ENCODE data around the gene HS3ST3A1.
"Not testable (repeated sequence)": the region's sequence is repeated elsewhere in the genome, so short reads cannot be mapped to it uniquely, and the experiment has no call there.

The HS3ST3A1 gene

DNA sequence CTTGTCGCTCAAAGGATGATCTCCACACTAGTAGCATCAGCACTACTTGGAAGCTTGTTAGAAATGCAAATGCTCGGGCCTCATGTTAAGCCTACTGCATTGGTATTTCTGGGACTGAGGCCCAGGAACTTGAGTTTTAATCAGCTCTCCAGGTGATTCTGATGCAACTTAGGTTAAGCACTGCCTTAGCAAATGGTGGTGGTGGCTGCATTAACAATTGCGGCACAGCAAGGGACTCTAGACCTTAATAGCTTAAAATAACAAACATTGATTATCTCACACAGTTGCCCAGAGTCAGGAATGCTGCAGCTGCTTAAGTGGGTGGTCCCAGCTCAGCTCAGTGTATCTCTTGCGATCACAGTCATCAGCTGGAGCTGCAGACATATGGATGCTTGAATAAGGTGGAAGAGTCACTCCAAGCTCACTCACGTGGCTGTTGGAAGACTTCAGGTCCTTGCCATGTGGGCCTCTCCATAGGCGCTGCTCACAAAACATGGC, 25.8 kb downstream of the HS3ST3A1 start:
- peak; percentile 22 for DNase-seq (ENCODE audit: low spot score)

DNA sequence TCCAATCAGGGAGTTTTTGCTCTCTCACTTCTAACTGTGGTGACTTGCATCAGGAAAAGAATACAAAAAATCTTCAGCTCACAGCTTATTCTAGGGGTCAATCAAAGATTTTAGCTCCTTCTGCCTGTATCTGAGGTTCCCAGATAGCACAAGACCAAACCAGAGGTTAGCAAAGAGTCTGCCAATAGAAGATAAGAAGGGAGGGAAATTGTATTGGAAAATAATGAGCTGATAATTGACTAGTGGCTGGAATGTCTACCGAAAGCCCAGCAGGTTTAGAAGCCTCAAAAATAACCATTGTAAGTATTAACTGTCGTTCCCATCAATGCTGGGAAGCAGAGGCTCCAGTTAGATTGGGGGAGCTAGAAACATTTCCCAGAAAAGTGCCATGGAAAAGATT, 26.3 kb downstream of the HS3ST3A1 start:
- no peak for DNase-seq (ENCODE audit: low spot score)

DNA sequence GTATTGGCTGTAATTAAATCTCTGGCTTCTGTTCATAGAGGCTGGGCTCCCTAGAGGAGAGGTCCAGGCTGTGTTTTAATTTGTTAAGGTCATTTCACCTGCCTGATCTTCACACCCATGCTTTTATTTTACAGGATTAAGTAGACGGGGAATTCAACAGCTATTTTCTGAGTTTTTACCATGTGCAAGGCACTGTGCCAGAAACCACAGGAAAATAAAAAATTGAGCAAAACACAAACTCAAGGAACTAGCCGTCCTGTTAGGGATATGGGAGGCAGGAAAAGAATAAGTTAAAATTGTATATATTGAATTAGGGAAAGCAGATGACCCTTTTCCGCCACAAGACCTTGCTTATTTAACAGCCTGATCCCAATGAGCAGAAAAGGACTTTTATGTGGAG, 29.1 kb downstream of the HS3ST3A1 start:
- DNase-seq (ENCODE audit: low spot score): no peak

DNA sequence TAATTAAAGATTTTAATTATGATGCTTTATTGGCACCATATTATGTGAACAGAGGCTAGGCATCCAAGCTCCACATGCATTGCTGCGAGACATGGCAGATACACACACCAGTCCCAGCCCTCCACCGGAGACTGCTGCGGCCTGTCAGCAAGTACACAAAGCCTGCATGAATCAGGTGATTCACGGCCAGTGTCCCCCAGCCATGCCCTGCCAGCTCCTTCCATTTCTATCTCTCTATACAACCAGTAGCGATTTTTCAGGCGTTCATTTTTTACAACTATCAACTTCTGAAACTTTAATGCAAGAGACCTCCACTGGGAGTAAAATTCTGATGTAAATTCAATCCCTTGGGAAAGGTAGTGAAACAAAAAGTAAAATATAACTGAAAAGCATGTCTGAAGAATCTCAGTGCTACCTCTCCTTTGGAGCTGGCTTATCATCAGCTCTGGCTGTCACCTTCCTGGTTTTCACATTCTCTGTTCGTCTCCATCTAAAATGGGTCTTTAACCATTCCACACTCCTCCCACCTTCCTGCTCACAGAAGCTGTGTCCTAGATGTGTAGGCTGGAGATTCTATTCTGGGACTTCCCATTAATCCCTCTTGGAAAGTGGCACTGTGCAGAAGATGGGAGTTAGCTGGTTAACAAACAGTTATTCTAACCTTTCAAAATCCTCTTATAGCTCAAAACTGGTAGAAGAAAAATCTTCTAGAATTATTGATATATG, 32.2 kb downstream of the HS3ST3A1 start:
- no peak for DNase-seq (ENCODE audit: low spot score)

DNA sequence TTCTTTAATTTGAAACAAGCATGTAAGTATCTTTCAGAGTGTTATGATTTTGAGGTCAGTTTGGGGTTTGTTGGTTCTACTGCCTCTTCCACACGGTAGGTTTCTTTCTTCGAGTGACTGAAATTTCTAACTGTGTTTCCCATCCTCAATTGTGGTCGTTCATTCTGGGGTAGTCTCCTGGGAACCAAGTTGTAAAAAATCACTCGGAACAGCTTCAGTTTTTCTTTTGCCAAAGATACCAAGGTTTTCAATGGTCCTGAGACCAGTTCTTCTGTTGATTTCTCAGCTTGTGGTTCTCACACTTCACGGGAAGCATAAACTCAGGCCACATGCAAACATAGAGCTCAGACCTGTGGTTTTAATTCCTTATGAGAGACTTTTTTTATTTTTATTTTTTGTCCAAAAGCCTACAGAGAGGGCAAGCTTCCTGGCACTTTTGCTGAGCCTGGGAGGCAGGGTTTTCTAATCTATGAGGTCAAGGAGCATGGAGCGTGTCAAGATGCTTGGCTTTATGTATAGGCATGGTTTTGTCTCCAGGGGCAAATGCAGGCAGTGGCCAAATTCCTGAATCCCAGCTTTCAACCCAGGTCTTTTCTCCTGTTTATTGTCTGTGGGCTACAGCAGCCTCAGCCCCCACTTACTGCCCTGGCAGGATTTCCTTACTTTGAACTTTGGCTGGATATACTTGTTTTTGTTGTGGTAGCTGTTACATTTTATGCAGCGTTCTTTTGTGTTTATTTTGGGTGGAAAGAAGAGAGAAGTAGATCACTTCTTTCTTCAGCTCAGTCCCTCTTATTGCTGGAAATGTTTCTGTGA, 32.9 kb downstream of the HS3ST3A1 start:
- DNase-seq (ENCODE audit: low spot score): no peak

DNA sequence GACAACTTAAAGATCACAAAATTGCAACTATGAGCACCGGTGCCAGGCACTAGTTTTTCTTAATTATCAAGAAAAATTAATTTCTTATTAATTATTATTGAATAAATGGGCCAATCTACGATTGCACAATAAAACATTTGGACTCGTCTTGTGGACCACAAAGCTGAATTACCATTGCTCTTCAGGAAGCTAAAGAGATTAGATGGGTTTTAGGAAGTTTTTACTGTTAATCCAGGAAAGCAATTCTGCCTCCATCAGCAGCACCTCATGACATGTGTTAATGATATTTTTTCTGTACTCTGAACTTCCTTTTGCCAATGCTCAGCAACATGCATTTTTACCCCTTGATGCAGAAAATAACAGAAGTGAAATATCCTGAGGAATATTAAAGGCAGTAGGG, 37.9 kb downstream of the HS3ST3A1 start:
- DNase-seq (ENCODE audit: low spot score): no peak

DNA sequence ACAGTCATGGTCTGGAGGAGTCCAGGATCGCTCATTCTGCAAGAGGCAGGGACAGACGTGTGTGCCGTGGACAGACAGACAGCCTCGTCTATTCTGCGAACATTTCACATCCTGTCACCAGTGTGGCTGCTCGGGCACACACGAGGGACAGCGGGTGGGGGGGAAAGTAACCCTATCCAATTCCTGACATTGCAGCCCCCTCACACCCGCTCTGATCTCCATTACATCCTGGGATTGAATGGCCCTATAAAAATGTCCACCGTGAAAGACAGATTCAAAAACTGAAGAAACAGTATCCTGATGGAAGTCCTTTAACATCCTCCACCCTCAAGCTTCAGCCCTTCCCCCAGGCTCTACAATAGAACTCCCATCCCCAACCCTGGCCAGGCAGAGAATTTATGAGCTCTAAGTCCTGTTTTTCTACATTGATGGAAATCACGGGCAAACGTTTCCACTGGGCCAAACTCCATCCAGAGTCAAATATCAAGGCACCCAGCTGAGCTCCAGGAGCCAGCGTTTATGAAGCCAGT, 39.4 kb downstream of the HS3ST3A1 start:
- DNase-seq (ENCODE audit: low spot score): no peak

DNA sequence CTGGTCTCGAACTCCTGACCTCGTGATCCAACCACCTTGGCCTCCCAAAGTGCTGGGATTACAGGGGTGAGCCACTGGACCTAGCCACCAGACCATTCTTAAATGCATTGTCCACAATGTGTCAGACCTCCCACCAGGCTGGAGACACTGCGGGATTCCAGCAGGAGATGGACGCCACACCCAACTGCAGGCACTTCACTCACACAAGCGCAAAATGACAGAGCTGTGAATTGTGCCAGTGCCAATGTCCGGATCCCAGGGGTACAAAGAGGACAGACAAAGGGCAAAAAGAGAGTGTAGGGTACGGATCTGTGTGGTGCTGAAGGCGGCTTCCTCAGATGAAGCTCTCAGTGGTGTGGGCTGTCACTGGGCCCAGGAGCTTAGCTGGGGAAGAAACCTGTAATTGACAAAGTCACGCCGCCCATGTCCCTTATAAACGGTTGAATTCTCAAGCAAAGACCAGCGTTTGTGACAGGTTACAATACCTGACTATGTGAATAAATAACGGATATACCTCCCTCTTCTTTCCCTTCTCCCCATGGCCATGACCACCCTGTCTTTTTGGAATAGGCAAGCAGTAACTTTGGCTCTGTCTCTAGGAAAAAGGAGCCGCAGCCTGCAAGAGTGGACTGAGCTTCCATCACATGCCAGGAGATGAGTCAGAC, 40.0 kb downstream of the HS3ST3A1 start:
- DNase-seq (ENCODE audit: low spot score): peak; percentile 17

DNA sequence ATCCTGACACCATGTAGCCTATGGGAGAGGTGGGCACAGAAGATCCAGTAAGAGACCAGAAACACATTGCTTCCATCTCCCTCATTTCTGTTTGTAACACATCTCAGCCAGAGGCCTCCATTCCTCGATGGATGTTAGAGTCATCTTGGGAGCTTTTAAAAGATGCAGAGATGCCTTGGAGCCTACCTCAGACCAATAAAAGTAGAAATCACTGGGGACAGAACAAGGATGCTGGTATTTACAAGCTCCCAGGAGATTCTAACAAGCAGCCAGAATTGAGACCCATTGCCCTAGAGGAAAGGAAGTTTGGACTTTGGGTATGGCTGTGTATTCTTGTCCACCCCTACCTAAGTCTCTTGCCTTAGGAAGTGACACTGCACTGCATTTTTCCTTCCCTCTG, 40.8 kb downstream of the HS3ST3A1 start:
- DNase-seq (ENCODE audit: low spot score): no peak

DNA sequence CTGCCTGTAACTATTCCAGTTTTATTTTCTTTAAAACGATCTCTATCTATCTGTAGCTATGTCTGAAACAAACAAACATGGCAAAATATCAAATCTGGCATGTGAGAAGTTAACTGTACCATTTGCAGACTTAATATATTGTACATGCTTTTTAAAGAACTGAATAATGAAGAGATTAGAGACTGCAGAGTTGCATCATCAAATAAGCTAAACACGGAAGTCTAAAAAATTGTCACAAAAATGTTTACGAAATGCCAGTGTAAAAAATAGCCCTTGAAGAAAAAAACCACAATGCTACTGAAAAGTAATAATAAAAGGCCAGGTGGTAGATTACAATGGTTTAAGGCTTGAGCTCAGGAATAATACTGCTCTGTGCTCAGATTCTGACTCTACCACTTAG, 43.1 kb downstream of the HS3ST3A1 start:
- no peak for DNase-seq (ENCODE audit: low spot score)

DNA sequence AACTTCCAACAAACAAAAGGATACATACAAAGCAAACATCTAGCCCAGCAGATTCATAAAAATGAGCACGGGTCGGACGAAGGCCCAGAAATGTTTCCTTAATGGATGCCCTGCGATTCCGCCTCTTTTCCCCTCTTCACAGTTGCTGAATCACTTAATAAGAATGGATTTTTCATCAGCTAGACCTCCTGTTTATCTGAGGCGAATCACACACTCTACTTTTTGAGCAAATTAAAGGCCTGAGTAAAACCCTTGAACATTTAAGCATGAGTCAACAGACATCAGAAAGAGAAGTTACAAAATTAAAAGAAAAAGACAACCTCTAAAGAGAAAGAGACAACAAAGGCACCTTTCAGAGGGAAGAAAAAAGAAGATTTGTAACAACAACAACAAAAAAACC, 44.7 kb downstream of the HS3ST3A1 start:
- DNase-seq (ENCODE audit: low spot score): no peak

DNA sequence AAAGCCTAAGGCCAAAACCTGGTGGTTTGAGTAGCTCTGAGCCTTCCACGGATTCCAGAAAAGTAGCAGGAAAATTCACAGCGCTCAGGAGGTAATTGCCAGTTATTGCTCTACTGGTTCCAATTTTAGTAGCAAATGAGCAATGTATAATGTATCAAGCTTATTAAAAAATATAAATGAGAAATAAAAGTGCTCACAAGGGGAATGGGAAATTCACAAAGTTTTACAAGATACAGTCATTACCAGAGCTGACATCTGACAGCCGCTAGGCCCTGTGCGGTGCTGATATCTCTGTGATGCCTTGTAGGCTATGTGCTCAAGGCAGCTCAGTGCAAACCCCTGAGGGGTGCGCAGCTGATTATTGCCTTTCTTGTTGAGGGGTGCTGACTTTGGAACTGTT, 47.5 kb downstream of the HS3ST3A1 start:
- DNase-seq (ENCODE audit: low spot score): no peak

DNA sequence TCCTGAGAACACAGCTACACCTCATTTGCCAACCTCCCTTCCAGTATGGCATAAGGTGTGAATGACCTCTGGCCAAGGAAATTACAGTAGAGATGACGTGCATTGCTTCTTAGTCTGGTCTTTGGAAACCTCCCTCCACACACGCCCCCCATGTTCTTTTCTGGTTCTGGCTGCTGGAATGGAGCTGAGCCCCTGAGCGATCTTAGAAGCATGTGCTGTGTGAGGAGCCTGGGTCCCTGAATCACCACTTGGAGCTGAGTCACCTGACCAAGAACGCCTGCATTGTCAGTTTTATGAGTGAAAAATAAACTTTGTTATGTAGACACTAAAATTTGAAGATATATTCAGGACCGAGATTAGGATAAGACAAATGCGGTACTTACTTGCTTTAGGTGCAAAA, 51.4 kb downstream of the HS3ST3A1 start:
- DNase-seq (ENCODE audit: low spot score): no peak

DNA sequence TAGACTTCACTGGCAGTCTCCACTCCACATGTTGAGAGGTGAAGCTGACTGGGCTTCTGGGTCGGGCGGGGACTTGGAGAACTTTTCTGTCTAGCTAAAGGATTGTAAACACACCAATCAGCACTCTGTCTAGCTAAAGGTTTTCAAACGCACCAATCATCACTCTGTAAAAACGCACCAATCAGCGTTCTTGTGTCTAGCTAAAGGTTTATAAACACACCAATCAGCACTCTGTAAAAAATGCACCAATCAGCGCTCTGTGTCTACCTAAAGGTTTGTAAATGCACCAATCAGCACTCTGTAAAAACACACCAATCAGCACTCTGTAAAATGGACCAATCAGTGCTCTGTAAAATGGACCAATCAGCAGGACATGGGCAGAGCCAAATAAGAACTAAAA, 53.2 kb downstream of the HS3ST3A1 start:
- DNase-seq (ENCODE audit: low spot score): not testable (repeated sequence)

DNA sequence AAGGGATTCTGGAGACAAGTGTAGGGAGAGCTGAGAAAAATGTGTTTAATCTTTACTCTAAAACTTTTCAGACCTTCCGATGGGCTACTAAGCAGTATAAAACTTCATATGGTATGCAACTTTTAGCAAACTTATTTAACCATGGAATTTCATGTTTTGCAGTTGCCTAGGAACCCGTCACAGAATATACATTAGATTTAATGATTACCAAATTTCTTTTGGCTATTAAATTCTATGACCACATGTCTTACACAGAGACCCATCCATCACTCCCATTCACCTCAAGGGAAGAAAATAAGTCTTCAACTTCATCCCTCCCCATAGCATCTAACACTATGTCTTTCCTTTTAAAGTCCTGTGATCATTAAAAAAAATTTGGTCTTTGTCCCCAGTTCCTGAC, 54.9 kb downstream of the HS3ST3A1 start:
- no peak for DNase-seq (ENCODE audit: low spot score)

DNA sequence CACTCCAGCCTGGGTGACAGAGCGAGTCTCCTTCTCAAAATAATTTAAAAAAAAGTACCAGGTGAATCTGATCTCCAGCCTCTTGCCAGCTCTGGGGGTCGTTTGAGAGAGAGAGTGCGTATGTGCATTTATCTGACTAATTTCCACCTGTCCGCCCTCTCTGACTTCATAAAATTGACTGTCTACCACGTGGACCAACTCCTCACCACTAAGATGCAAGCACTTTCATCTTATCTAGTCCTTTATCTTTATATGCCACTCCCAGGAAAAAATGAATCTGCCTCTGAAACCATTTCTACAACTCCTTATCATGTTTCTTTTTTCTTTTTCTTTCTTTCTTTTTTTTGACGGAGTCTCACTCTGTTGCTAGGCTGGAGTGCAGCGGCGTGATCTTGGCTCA, 55.8 kb downstream of the HS3ST3A1 start:
- no peak for DNase-seq (ENCODE audit: low spot score)

DNA sequence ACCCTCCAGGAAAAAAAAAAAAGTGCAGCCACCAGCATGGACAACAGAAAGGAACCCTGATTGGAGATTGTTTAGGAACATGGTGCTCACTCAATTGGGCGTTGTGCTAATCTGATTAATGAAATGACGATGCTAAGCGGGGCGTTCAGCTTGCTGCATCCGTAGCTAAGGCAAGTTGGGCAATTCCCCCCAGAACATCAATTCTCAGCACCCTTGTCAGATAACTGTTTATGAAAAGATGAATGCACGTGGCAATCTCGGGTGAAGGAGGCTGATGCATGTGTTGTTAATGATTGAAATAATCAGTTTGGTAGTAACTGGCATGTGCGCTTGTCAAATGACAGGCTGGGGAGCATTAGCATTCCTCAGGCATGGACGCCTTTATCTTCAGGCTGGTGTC, 57.0 kb downstream of the HS3ST3A1 start:
- no peak for DNase-seq (ENCODE audit: low spot score)

DNA sequence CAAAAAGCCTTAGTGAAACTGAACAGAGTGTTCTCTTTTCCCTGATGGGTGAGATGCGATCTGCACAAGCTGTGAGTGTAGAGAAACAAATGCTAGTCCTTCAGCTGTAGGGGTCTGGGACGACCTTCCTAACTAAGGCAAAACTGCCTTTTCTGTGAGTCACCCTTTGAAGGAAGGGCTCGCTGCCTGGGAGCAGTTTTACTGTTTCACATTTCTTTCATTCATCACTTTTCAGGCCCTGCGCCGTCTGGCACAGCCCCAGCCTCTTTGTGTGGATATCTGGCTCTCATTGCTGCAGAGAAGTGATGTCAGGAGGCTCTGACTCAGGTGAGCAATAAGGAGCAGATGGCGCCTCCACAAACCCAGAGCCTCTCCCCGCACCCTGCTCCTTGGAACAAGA, 57.4 kb downstream of the HS3ST3A1 start:
- DNase-seq (ENCODE audit: low spot score): no peak

DNA sequence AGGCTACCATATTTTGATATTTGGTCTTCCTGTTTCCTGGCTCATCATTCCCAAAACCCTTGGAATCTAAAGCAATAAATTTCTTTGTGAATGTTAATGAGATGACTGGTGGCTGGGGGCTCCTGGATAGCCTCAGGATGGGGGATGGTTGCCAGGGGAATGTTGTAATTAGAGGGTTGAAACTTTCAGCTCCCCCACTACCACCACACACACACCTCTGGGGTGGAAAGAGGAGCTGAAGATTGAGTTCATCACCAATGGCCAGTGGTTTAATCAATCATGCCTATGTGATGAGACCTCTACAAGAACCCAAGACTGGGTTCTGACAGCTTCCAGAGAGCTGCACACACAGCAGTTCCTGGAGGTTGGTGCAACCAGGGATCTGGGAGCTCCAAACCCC, 59.1 kb downstream of the HS3ST3A1 start:
- DNase-seq (ENCODE audit: low spot score): no peak

DNA sequence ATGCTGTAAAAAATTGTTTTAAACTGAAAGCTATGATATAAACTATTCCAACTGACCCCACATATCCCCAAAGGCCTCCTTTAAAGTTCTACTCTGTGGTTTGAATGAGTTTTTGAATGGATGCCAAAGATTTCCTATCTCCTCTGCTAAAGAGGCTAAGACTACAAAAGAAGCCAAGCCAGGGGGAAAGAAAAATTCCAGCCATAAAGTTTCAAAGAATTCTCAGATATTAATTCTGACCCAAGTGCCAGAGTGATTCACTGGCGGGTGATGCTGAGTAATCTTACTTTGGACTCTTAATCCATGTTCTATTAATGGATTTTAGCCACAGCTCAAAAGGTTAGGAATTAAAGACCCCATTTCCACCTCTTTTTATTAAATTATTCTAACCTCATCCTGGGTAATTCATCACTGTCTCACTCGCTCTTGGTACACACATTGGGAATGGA, 60.7 kb downstream of the HS3ST3A1 start:
- DNase-seq (ENCODE audit: low spot score): no peak

DNA sequence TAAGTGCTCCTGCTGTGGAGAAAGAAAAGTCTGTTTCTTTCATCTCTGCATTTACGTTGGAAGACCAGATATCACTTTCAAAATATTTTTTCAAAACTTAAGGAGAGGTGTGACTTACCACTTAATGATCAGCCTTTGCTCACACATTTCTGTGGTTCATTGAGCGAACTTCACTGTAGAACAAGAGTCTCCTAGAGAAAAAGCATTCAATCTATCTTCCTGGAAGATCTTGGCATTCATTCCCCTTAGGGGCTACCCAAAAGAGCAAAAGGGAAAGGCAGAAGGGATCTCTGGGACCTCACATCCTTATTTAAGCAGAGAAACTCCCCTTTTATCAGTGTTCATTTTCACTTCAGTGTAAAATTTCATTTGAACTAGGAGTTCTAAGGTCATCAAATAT, 61.2 kb downstream of the HS3ST3A1 start:
- DNase-seq (ENCODE audit: low spot score): no peak

DNA sequence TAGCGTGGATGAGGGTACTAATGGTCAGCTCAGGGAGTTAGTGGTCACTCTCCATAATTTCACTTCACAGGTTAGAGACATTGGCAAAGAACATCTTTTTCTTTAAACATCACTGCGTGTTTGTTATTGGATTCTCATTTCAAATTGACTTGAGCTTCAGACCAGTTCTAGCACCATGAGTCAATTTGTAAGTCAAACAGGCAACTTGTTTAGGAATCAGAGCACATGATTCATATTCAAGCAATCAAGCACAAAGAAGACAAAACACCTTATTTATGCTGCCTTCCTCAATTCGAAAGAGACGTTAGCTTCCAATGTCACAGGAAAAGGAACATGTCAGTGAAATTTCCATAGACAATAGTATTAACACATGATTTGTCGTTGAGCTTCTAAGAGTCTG, 62.3 kb downstream of the HS3ST3A1 start:
- DNase-seq (ENCODE audit: low spot score): no peak

All from iPS-NIHi11 (cell line).